Measurements from ENCODE around the gene TXNDC17.
"Not testable (repeated sequence)": the region's sequence is repeated elsewhere in the genome, so short reads cannot be mapped to it uniquely, and the experiment has no call there.

The TXNDC17 gene

DNA sequence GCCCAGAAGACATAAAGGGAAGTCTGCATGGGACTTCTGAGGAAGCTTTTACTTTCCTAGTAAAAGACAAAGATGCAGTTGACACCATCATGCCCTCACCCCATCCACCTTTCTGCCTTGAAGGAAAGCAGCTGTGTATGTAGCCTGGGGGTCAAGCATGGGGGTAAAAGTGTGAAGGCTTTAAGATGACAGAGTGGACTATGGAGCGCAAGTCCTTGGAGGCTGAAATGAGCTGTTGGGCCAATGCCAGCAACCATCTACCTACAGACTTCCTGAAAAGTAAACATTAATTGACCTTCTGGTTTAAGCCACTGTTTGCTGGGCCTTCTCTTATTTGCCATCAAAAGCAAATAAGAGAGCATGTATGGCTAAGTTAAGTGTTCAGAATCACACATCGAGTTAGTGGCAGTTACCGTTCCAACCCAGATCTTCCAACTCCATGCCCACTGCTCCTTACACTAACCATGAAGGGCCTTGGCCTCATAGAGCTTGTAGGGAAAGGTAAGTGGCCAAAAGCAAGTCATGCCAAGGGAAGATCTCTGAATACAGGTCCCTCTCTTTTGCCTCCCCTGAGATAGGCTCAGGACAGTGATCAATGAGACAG, 42.3 kb downstream of the TXNDC17 start:
- DNase-seq (ENCODE audit: low read depth in 2 of 2) = no peak

DNA sequence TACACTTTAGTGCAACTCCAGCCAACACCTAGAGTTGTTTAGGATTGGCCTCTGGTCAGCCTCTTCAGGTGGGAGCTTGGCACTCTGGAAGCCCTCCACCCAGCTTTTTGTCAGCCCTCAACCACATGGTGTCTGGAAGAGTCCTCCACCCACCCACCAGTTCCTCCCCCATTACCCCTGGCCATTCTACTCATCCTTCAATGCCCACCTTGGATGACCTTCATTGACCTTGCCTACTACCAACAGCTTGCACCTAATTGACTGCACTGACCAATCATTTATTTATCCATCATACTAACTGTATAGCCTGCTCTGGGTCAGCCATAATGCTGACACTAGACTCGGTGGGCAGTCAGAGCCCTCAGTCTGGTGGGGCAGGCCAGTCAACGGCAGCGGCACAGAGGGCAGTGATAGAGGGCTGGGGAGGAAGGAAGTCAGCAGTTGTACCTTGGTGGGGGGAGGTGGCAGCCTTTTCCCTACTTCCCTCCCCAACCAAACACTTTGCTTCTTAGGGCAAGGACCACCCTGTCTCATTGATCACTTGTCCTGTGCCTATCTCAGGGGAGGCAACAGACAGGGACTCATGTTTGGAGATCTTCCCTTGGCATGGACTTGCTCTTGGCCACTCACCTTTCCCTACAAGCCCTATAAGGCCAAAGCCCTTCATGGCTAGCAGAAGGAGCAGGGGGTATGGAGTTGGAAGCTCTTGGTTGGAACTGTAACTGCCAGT, 43.0 kb downstream of the TXNDC17 start:
- DNase-seq (ENCODE audit: low read depth in 2 of 2) = no peak

DNA sequence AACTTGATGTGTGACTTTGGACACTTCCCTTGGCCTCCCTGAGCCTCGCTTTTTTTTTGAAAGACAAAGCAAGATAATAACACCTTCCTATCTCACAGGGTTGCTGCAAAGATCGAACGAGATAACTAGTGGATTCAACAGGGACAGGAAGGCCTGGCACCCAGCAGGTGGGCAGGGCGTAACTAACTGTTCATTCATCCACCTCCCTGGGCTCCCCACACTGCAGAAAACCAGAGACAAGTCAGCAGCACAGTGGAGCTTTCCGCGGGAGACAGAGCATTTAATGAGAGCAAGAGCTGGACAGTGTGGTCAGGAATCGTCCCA, 43.6 kb downstream of the TXNDC17 start:
- DNase-seq (ENCODE audit: low read depth in 2 of 2) = no peak

DNA sequence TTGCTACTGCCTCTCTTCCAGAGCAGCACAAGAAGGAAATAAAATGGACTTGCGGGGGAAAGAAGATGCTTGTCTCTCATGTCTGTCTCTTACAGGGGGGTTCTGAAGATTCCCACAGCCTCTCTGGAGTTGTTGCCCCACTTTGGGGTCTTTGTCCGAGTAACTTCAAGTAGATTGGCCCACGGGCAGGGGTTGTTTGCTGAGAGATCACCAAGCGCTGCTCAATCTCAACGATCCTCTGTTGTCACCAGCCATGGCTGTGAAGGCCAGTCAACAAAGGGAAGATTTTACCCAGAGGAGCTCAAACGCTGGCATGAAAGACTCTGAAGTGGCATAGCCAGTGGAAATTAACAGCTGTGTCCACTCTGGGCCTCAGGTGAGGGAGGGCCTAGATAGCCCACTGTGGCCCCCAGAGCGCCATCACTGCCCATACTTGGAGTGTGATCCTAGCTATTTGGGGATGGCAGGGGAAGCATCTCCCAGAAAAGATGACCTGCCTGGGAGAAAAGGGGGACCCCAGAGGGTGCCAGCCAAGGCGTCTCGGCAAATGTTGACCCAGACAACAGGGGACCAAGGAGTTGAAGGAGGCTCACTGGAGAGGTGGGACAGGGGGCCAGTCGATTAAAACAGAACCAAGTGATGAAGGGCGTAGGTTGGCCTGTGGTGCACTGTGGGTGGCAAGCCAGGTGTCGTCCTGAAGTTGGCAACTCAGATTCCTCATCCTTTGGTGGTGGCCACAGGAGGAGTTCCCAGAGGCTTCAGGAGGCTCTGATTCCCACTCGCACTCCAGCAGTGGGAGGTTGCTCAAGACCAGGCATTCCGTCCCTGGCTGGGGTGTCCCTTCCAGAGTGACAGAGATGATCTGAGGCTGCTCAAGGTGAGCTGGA, 44.3 kb downstream of the TXNDC17 start:
- DNase-seq (ENCODE audit: low read depth in 2 of 2) = no peak

DNA sequence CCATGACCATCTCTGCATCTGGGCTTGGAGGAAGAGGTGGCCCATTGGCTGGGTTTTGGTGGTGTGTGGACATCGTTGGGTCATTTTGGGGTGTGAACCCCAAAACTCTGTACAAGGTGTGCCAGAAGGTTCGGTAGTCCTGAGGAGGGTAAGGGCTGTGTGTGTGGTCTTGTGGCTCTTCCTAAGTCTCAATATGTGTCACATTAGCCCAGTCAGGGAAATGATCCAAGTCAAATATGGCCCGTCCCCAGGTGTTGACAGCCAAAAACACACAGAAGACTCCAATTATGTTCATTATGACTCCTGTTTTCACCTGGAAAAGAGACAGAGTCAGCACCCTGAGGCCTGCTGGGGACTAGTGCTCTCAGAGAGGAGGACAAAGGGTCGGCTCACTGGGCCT, 45.2 kb downstream of the TXNDC17 start:
- no peak for DNase-seq (ENCODE audit: low read depth in 2 of 2)

DNA sequence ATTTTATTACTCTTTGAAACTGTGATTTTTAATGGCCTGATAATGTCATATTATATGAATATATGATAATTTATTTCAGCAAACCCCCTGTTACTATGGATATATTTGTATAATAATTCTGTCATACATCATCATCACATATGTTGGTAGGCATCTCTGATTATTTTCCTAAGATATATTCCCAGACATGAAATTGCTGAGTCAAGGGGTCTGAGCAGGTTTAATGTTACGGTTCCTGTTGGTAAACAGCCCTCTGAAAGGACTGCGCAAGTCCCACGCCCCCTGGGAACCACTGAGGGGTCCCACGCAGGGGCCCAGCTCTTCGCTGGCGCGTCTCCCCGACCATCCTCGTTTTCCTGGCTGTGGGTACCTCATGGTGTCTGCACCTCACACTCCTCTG, 48.1 kb downstream of the TXNDC17 start:
- DNase-seq (ENCODE audit: low read depth in 2 of 2) = no peak

DNA sequence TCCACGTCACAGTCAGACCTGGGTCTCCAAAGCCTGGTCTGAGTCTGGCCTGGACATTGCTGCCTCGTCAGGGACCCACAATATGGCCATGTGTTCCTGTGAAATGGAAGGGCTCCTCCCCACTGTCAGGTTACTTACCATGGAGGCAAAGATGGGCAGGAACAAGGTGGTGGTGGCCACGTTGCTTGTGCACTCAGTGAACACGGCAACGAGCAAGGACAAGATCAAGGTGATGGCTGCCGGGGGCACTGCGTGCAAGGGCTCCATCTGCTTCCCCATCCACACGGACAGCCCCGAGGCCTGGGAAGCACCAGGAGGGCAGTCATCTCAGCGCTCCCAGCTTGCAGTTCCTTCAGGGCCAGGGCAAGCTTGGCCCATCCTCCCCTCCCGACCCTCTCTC, 49.8 kb downstream of the TXNDC17 start:
- no peak for DNase-seq (ENCODE audit: low read depth in 2 of 2)

DNA sequence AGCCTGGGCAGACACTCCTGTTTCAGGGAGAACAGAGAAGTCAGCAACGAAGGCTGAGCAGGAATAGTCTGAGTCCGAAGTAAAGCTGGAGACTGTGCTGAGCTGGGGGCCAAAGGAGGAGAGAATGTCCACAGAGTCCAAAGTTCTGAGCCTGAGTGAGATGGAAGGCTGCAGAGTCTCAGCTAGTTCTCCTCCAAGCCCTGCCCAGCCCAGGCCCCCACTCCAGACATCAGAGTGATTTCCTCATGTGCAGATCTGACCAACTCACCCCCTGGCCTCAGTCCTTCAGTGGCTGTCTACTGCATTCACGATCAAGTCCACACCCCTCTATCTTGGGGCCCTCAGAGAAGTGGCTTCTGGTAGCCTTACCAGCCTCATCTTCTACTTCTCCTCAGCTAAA, 50.7 kb downstream of the TXNDC17 start:
- no peak for DNase-seq (ENCODE audit: low read depth in 2 of 2)

DNA sequence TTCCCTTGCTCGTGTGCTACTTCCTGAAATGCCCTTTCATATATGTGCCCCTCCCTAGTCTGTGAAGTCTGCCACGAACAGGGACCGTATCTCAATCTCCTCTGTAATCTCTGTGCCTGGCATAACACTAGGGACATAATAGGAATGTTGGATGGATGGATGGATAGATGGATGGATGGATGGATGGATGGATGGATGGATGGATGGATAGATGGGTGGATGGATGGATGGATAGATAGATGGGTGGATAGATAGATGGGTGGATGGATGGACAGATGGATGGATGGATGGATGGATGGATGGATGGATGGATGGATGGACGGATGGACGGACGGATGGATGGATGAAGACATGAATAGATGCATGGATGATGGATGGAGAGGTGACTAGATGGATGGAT, 51.1 kb downstream of the TXNDC17 start:
- DNase-seq (ENCODE audit: low read depth in 2 of 2) = not testable (repeated sequence)
